ELR (cell line): ENCODE measurements around the gene OVCA2.
"Not testable (repeated sequence)": the region's sequence is repeated elsewhere in the genome, so short reads cannot be mapped to it uniquely, and the experiment has no call there.

ENCODE experiments used
- DNase-seq: peaks from one replicate; pipeline ENCODE4 v3.0.0-alpha.2; 2015; ENCODE audit warnings: low read depth

The OVCA2 gene

GRCh38 chr17:2041561-2042389, at the start of gene OVCA2:
Gene OVCA2, plus strand, starts transcription at chr17:2042022. Its CDS starts 26 bp downstream, at chr17:2042048.
- DNase-seq: peak; percentile 98

- DNase-seq: no peak
Observed at GRCh38 chr17:1992541-1992940, 49.3 kb upstream of the OVCA2 start.

- no peak for DNase-seq
Observed at GRCh38 chr17:1994707-1995106, 47.1 kb upstream of the OVCA2 start.

- DNase-seq: no peak
Observed at GRCh38 chr17:1995321-1995892, 46.4 kb upstream of the OVCA2 start.

GRCh38 chr17:1995907-1996799, 45.7 kb upstream of the OVCA2 start:
- DNase-seq: no peak

GRCh38 chr17:1996800-1997288, 45.0 kb upstream of the OVCA2 start:
- DNase-seq: no peak

GRCh38 chr17:1997289-1997926, 44.4 kb upstream of the OVCA2 start:
- no peak for DNase-seq

- DNase-seq: no peak
Observed at GRCh38 chr17:1997927-1998742, 43.7 kb upstream of the OVCA2 start.

GRCh38 chr17:1999557-2000251, 42.1 kb upstream of the OVCA2 start:
- no peak for DNase-seq

GRCh38 chr17:2002767-2003329, 39.0 kb upstream of the OVCA2 start:
- no peak for DNase-seq

DNA sequence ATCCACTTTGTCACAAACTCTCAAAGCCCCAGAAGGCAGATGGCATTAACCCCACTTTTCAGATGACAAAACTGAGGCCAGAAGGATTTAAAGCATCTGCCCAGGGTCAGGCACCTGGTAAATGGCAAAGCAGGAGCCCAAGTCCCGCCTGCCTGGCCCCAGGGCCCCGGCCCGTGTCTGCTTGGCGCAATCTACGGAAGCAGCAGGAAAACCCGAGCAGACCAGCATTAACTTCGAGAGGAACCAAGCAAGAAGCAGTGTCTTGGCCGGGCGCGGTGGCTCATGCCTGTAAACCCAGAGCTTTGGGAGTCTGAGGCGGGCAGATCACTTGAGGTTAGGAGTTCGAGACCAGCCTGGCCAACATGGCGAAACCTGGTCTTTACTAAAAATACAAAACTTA, 38.3 kb upstream of the OVCA2 start:
- DNase-seq: no peak

DNA sequence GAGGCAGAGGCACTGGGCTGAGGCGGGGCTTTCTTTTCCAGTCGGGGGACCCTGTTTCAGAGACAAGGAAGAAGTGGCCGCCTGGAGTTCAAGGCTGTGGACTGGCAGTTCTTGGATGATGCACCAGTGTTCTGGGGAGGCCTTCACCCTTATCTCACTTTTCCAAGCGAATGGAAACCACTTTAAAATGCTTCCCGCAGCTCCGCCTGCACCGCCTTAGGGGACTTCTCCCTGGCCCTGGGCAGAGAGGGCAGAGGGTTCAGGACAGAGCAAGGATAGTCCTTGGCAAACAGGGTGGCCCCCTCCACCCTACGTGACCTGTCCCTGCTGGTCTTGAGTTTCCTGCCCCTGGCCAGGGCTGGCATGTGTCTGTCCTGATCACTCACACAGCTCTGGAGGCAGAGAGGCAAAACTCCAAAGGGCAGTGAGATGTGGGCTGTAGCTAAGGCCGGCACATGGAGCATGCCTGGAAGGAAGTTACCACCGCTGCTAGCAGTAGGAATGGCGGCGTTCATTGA, 37.3 kb upstream of the OVCA2 start:
- DNase-seq: no peak

DNA sequence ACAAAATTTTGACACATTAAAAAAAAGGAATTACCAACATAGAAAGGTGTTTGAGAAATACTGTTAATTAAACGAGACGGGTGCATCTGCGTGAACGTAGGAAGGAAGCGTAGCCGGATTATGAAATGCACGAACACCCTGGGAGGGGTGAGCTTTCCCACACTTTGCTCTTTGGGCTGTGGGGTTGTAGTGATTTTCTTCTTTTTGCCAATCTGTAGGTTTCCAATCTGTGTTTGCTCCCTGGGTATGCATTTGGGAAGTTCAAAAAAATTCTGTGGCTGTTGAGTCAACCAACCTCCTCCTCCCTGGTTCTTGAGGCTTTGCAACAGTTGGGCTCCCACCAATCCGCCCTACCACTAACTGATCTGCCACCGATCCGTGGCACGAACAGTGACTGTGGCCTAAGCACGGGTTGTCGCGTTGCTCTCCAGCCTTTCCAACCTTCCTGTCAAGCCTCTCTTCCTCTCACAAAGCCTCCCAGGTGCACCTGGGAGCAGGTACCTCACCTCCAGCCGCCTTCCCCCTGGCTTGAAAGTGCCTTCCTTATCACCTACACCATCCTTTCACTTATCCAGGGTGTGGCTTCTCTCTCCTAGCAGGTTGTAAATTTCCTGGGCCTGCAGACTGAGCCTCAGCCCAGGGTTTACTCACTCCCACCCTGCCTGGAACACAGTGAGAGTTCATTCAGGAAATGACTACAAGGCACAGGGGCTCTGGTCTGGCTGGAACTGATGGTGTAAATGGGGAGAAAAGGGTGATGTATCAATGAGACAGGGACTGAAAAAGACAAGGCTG, 33.3 kb upstream of the OVCA2 start:
- no peak for DNase-seq

DNA sequence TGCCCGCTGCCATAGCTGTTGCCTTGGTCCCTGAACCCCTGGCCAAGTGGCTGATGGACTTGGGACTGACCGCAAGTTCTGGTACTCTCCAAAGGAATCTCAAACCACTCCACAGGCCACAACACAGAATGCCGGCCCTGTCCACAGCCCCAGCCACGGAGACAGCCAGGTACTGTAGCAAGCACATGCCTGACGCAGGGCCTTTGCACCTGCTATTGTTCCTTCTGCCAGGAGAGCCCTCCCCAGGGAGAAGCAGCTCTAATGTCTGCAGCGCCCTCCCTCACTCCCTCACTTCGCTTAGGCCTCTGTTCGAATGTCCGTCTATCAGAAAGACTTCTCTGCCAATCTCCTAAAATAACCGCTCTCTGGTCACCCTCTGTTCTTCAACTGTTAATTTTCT, 32.1 kb upstream of the OVCA2 start:
- DNase-seq: no peak

DNA sequence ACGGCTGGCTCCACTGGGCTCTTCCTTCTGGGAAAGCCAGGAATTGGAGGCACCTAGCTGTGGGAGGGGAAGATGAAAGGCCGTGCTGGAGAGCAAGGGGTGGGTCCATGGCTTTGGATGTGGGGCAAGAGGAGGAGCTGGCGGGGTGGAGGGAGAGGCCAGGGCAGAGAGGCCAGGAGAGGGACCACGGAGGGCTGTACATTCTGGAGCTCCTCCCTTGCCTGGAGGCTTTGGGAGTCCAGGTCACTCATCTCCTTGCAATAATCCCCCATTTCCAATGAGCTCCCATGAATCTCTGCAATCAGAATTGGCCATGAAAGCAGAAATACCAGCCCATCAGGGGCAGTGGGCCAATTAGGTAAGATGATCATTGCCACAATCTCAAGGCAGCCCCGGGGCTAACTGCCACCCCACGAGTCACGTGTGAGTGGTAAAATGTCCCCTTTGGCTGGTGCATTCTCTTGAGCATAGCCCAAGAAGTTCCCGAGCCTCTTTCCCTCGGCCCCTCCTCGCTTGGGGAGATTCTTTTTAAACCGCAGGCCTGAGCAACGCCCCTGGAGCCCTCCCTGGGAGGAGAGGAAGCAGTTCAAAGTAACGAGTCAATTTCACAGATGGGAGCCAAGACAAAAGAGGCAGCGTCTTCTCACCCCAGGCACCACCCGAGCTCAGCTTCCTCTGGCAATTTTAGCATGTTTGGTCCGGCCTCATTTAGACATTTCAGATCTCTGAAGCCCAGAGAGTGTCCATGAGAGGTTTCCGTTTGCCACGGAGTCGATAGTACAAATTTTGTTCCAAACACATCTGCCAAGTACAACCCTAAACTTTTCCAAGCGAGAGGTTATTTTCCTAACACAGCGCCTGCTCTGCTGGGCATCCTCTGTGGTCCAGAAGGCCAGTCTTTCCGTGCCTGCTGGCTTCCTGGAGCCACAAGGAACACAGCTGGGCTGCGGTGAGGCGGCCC, 30.1 kb upstream of the OVCA2 start:
- peak; percentile 52 for DNase-seq

DNA sequence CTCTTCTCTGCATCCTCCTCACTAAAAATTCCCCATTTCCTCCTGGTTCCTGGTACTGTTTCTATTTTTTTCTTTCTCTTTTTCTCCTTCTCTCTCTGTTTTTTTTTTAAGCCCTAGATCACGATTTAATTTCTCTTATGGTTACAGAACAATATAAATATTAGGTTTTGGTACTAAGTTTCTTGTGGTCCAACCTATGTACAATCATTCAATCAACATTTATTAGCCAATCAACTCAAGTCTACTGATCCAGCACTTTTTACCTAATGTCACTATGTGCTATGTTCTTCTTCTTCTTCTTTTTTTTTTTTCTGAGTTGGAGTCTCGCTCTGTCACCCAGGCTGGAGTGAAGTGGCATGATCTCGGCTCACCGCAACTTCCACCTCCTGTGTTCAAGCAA, 29.3 kb upstream of the OVCA2 start:
- DNase-seq: no peak

DNA sequence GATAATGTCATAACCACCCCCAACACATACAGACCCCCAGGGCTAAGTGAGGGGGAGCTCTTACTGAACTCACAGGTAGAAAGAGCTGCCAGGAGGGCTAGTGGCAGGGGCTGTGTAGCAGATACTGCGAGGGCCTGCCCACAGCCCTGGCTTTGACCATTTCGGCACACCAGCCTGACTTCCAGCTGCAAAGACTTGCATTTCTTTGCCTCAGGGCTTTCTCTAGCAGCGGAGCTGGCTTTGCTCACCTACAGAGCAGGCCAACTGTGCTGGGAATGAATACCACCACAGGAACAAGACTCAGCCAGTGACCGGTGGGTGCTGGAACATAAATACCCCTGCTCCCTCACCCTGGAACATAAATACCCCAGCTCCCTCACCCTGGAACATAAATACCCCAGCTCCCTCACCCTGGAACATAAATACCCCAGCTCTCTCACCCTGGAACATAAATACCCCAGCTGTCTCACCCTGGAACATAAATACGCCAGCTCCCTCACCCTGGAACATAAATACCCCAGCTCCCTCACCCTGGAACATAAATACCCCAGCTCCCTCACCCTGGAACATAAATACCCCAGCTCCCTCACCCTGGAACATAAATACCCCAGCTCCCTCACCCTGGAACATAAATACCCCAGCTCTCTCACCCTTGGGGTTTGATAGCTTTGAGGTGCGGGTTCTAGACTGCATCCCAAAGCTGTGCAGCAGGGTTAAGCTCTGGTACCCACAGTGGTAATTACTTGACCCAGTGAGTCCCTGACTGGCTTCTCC, 28.4 kb upstream of the OVCA2 start:
- not testable (repeated sequence) for DNase-seq
